Hepatocyte (in vitro differentiated cells): ENCODE data around the gene NPTX1. TPM values are rescaled to one million over a fixed set of nuclear protein-coding genes. Genes with fewer than 3 reads are reported as not detected.

Source experiments
- DNase-seq: peaks from one replicate; pipeline ENCODE4 v3.0.0-alpha.2; 2016; ENCODE audit warnings: low spot score
- H2AFZ ChIP-seq: fragments of 200-600 bp; sonication (generic); 2 replicates; pipeline ENCODE4 v1.6.0; 2016; ENCODE audit warnings: antibody characterized with exemption, mild to moderate bottlenecking
- H3K27ac ChIP-seq: fragments of 200-600 bp; sonication (generic); 2 replicates; pipeline ENCODE4 v1.5.1; 2016; ENCODE audit warnings: mild to moderate bottlenecking
- H3K27me3 ChIP-seq: fragments of 200-600 bp; sonication (generic); 2 replicates; pipeline ENCODE4 v1.6.1; 2016
- H3K36me3 ChIP-seq: fragments of 200-600 bp; sonication (generic); replicated peaks from 2 replicates; pipeline ENCODE4 v1.5.1; 2016; ENCODE audit warnings: low read depth; ENCODE audit not compliant: insufficient read depth
- H3K4me1 ChIP-seq: fragments of 200-600 bp; sonication (generic); 2 replicates; pipeline ENCODE4 v1.5.1; 2016; ENCODE audit warnings: mild to moderate bottlenecking, moderate library complexity; ENCODE audit not compliant: insufficient read depth
- H3K4me2 ChIP-seq: fragments of 200-600 bp; sonication (generic); 2 replicates; pipeline ENCODE4 v1.6.0; 2016
- H3K4me3 ChIP-seq: fragments of 200-600 bp; sonication (generic); 2 replicates; pipeline ENCODE4 v1.5.1; 2016; ENCODE audit warnings: mild to moderate bottlenecking
- H3K79me2 ChIP-seq: fragments of 200-600 bp; sonication (generic); 2 replicates; pipeline ENCODE4 v1.6.0; 2017; ENCODE audit warnings: mild to moderate bottlenecking
- H3K9me2 ChIP-seq: fragments of 200-600 bp; sonication (generic); replicated peaks from 2 replicates; pipeline ENCODE4 v1.6.0; 2017; ENCODE audit warnings: mild to moderate bottlenecking; ENCODE audit not compliant: insufficient read depth
- H3K9me3 ChIP-seq: fragments of 200-600 bp; sonication (generic); 2 replicates; pipeline ENCODE4 v1.5.1; 2016; ENCODE audit warnings: low read depth, mild to moderate bottlenecking
- H4K20me1 ChIP-seq: fragments of 200-600 bp; sonication (generic); 2 replicates; pipeline ENCODE4 v1.6.0; 2016; ENCODE audit warnings: mild to moderate bottlenecking; ENCODE audit not compliant: insufficient read depth, poor library complexity, severe bottlenecking
- CTCF ChIP-seq: fragments of 200-600 bp; sonication (generic); IDR thresholded peaks from 2 replicates; pipeline ENCODE4 v1.5.1; 2016; ENCODE audit warnings: antibody characterized with exemption, mild to moderate bottlenecking; ENCODE audit not compliant: poor library complexity
- EZH2 ChIP-seq: fragments of 200-600 bp; sonication (generic); IDR thresholded peaks from 2 replicates; pipeline ENCODE4 v1.6.1; 2016; ENCODE audit warnings: antibody characterized with exemption, mild to moderate bottlenecking, borderline replicate concordance
- EZH2phosphoT487 ChIP-seq: fragments of 200-600 bp; sonication (generic); IDR thresholded peaks from one replicate; pipeline ENCODE4 v1.6.1; 2018; ENCODE audit warnings: antibody characterized with exemption, mild to moderate bottlenecking, low read depth, moderate library complexity; ENCODE audit not compliant: unreplicated experiment, severe bottlenecking
- WGBS: methylation state at CpG from one replicate; pipeline ENCODE4 v1.1.6; 2016; ENCODE audit warnings: low lambda C conversion rate; ENCODE audit errors: missing lambda C conversion rate; 5-methylcytosine and 5-hydroxymethylcytosine counted together
- polyA plus RNA-seq: library from polyadenylated mRNA; unstranded; fragments of >200 nt; fragmentation: Nextera tagmentation; extraction: Ambion mirVana; gene quantifications from 2 replicates; pipeline ENCODE4 v1.2.1, GENCODE V29; 2016
- total RNA-seq: library from RNA; depleted of rRNA; stranded (reverse); fragments of >200 nt; gene quantifications from 2 replicates; pipeline ENCODE4 v1.2.3, GENCODE V29; 2014

NPTX1 gene
- total and polyA plus RNA-seq, 2 experiments from 2014 or later = 0.70 to 2.1 TPM

GRCh38 chr17:80460429-80460834, 16.0 kb downstream of the NPTX1 start:
- Histone ChIP-seq H2AFZ (no peak overlapping the region), H3K27ac (no peak overlapping the region), H3K9me2 (no peaks in the 10 kb centered on the region), H3K79me2 (no peaks in the 10 kb centered on the region), H3K4me3 (no peak overlapping the region), H3K9me3 (no peaks in the 10 kb centered on the region), H3K27me3 (peaks cover 13% of the 10 kb centered on the region), H3K4me1 (peaks cover 6% of the 10 kb centered on the region), H4K20me1 (no peaks in the 10 kb centered on the region), H3K4me2 (no peak overlapping the region), H3K36me3 (no peaks in the 10 kb centered on the region)
- TF ChIP-seq EZH2phosphoT487 (no peak), CTCF (no peak), EZH2 (no peak)
- 62% methylated on average over 8 of the region's 8 CpGs for WGBS
- DNase-seq = no peak

- DNase-seq = no peak
- Histone ChIP-seq H3K27ac (no peak overlapping the region), H2AFZ (no peak overlapping the region), H3K4me2 (no peak overlapping the region), H3K36me3 (no peaks in the 10 kb centered on the region), H3K4me3 (no peak overlapping the region), H3K79me2 (no peaks in the 10 kb centered on the region), H3K9me2 (no peaks in the 10 kb centered on the region), H4K20me1 (no peaks in the 10 kb centered on the region), H3K4me1 (peaks cover 8% of the 10 kb centered on the region), H3K27me3 (peaks cover 13% of the 10 kb centered on the region), H3K9me3 (no peaks in the 10 kb centered on the region)
- TF ChIP-seq CTCF = no peak
- no peak for TF ChIP-seq EZH2phosphoT487
- no peak for TF ChIP-seq EZH2
- WGBS = 80% methylated on average over 11 of the region's 11 CpGs
These were observed 17.2 kb downstream of the NPTX1 start for GRCh38 chr17:80459234-80459633.

GRCh38 chr17:80458016-80458415, 18.4 kb downstream of the NPTX1 start:
- Histone ChIP-seq H3K27ac (no peak overlapping the region), H3K9me3 (no peaks in the 10 kb centered on the region), H3K27me3 (peaks cover 8% of the 10 kb centered on the region), H3K79me2 (no peaks in the 10 kb centered on the region), H3K4me2 (no peak overlapping the region), H3K36me3 (no peaks in the 10 kb centered on the region), H3K4me1 (peaks cover 17% of the 10 kb centered on the region), H4K20me1 (no peaks in the 10 kb centered on the region), H3K9me2 (no peaks in the 10 kb centered on the region), H3K4me3 (no peak overlapping the region), H2AFZ (no peak overlapping the region)
- TF ChIP-seq CTCF = no peak
- DNase-seq = no peak
- WGBS = 86% methylated on average over 8 of the region's 8 CpGs

- WGBS = 86% methylated on average over 15 of the region's 15 CpGs
- Histone ChIP-seq H2AFZ (no peak overlapping the region), H3K4me2 (no peak overlapping the region), H3K79me2 (no peaks in the 10 kb centered on the region), H3K27me3 (peaks cover 8% of the 10 kb centered on the region), H3K9me3 (no peaks in the 10 kb centered on the region), H3K27ac (no peak overlapping the region), H3K4me1 (peaks cover 17% of the 10 kb centered on the region), H4K20me1 (no peaks in the 10 kb centered on the region), H3K4me3 (no peak overlapping the region), H3K9me2 (no peaks in the 10 kb centered on the region), H3K36me3 (no peaks in the 10 kb centered on the region)
- TF ChIP-seq EZH2phosphoT487 (no peak), EZH2 (no peak), CTCF (no peak)
- DNase-seq = no peak
These were observed 19.1 kb downstream of the NPTX1 start for GRCh38 chr17:80457236-80457856.
